ENCODE data around the gene SPDYC. TPM values are rescaled to one million over a fixed set of nuclear protein-coding genes. Genes with fewer than 3 reads are reported as not detected.
A peak's percentile ranks its signal among the peaks of the same experiment; 100 is the strongest.

Gene SPDYC
- total and polyA plus RNA-seq, 9 of the 15 experiments (the other 6 are each of a cell fraction or from before 2014, with no cell fraction given), result 4.4 to 18.8 (median 9.2) TPM

DNA sequence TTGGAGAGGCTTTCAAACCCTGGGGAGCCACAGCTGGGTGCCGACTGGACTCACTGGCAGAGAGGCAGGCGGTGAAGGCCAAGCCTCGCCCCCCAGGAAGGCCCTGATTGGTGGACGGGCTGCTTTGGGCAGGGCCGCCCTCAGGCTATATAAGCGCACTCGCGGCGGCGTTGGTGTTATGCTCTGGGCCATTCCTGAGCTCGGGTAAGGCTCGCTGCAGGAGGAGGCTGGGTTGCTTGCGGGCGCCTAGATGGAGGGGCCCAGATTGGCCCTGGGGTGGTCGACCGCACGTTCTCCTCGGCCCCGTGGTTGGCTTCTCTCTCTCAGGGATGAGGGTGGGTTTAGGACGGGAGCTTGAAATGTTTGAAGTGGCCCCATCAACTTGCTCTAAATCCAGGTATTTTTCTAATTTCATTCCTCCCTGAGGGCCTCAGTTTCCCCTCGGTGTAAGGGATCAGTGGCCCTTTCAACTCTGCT lies at the start of gene SPDYC (continued):
- no peak for TF ChIP-seq SIRT6 (IDR thresholded peaks at IDR 0.05; ENCODE audit: low read depth, low read length)
- no peak for TF ChIP-seq ZBED1 (IDR thresholded peaks at IDR 0.05)
- no peak for TF ChIP-seq ZZZ3 (IDR thresholded peaks at IDR 0.05)
- no peak for TF ChIP-seq FOXJ3 (CRISPR knock-in tag; IDR thresholded peaks at IDR 0.05)
- TF ChIP-seq RBM15 (IDR thresholded peaks at IDR 0.05; ENCODE audit: insufficient read depth, low read length), result no peak
- TF ChIP-seq HDAC3 (IDR thresholded peaks at IDR 0.05; ENCODE audit: borderline replicate concordance, partially characterized antibody), result no peak
- peak; percentile 91 for TF ChIP-seq ZFX (CRISPR knock-in tag; IDR thresholded peaks at IDR 0.05)
- no peak for TF ChIP-seq CREB1 (IDR thresholded peaks at IDR 0.05)
- peak; percentile 38; the same call in 1 of the 2 replicates for TF ChIP-seq CREB1 (CRISPR knock-in tag; IDR thresholded peaks at IDR 0.05)
- no peak for TF ChIP-seq TRIM24 (IDR thresholded peaks at IDR 0.05)
- no peak for TF ChIP-seq EWSR1 (IDR thresholded peaks at IDR 0.05; ENCODE audit: borderline replicate concordance, low read depth, partially characterized antibody)
- no peak; the same call in 1 of the 2 replicates for TF ChIP-seq ZNF707 (CRISPR knock-in tag; conservative IDR thresholded peaks at IDR 0.05)
- peak; percentile 99 for TF ChIP-seq POLR2AphosphoS5 (IDR thresholded peaks at IDR 0.05; ENCODE audit: control insufficient read depth, insufficient read depth, low read depth, low read length)
- no peak for TF ChIP-seq CREB5 (CRISPR knock-in tag; IDR thresholded peaks at IDR 0.05)
- peak; percentile 47; the same call in 1 of the 2 replicates for TF ChIP-seq HDAC6 (IDR thresholded peaks at IDR 0.05; ENCODE audit: low read depth, low read length)
- TF ChIP-seq SIN3A (IDR thresholded peaks at IDR 0.05; ENCODE audit: borderline replicate concordance in 2 of 2, control insufficient read depth in 1 of 2, low read depth in 2 of 2, low read length in 2 of 2), result peak in 1 of 2 experiments; percentile 82; a peak in 2 of 4 replicates
- TF ChIP-seq ZNF316 (IDR thresholded peaks at IDR 0.05), result no peak
- TF ChIP-seq, protein P1, sequence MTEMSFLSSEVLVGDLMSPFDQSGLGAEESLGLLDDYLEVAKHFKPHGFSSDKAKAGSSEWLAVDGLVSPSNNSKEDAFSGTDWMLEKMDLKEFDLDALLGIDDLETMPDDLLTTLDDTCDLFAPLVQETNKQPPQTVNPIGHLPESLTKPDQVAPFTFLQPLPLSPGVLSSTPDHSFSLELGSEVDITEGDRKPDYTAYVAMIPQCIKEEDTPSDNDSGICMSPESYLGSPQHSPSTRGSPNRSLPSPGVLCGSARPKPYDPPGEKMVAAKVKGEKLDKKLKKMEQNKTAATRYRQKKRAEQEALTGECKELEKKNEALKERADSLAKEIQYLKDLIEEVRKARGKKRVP (CRISPR knock-in tag; IDR thresholded peaks at IDR 0.05), result 0 out of 2 replicates have a peak, but pooled peaks have one; percentile 2
- TF ChIP-seq NFIX (CRISPR knock-in tag; IDR thresholded peaks at IDR 0.05; ENCODE audit: low read depth), result no peak
- no peak for TF ChIP-seq ZNF79 (CRISPR knock-in tag; IDR thresholded peaks at IDR 0.05; ENCODE audit: low read depth)
- TF ChIP-seq, protein P2, sequence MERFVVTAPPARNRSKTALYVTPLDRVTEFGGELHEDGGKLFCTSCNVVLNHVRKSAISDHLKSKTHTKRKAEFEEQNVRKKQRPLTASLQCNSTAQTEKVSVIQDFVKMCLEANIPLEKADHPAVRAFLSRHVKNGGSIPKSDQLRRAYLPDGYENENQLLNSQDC (CRISPR knock-in tag; IDR thresholded peaks at IDR 0.05), result peak; percentile 81; the same call in 1 of the 2 replicates
- no peak for TF ChIP-seq KLF10 (CRISPR knock-in tag; IDR thresholded peaks at IDR 0.05)
- no peak for TF ChIP-seq SLC30A9 (CRISPR knock-in tag; IDR thresholded peaks at IDR 0.05)
- TF ChIP-seq SAFB (IDR thresholded peaks at IDR 0.05; ENCODE audit: borderline replicate concordance, low read depth, low read length), result no peak
- no peak for TF ChIP-seq CTCFL (IDR thresholded peaks at IDR 0.05; ENCODE audit: borderline replicate concordance, insufficient read depth, low read depth, low read length, poor library complexity, severe bottlenecking)
- TF ChIP-seq FOXJ2 (tag; IDR thresholded peaks at IDR 0.05), result no peak
